A549 (cell line): ENCODE results near the gene EIF2B5. TPM values are rescaled to one million over a fixed set of nuclear protein-coding genes. Genes with fewer than 3 reads are reported as not detected.

ENCODE experiments used
- ATAC-seq, 2 experiments: fragments of 200-7000 bp in 1 of 2; fragments of >200 bp in 1 of 2; cut with Nextera tagmentation in 1 of 2; cut with Tn5 transposase in 1 of 2; 3 replicates each; pipeline versions ENCODE4 v1.8.0 to v1.9.1; 2018 to 2020; ENCODE audit warnings: mild to moderate bottlenecking in 1 of 2, moderate library complexity in 1 of 2
- CTCF ChIA-PET: fragments of 300-600 bp; sonication (Branson Sonifier 250); formaldehyde crosslinking; extraction: SDS; loops from one replicate; lab custom pipeline; 2021; ENCODE audit warnings: antibody characterized with exemption, inconsistent platforms; lab: Yijun Ruan, JAX
- POLR2A ChIA-PET: fragments of 350-600 bp; formaldehyde crosslinking; extraction: SDS; loops from one replicate; lab custom pipeline; 2021; ENCODE audit warnings: antibody characterized with exemption, inconsistent platforms; lab: Yijun Ruan, JAX
- DNase-seq, 2 experiments: peaks; one replicate each; pipeline versions ENCODE4 v3.0.0 to v3.0.0-alpha.2; 2011 to 2016; ENCODE audit warnings: low read depth in 1 of 2, low spot score in 1 of 2
- FAIRE-seq: peaks from 2 replicates; lab custom pipeline; 2011; peaks lifted over from hg19 to GRCh38; lab: Jason Lieb, UNC
- H3K27ac ChIP-seq, 2 experiments: fragments of >200 bp; sonication (Bioruptor Twin); formaldehyde crosslinking; 3 replicates each; pipeline ENCODE4 v1.5.1; 2016 to 2017
- H3K4me1 ChIP-seq: fragments of >200 bp; sonication (Bioruptor Twin); formaldehyde crosslinking; 3 replicates; pipeline ENCODE4 v1.6.1; 2016
- H3K4me2 ChIP-seq: fragments of >200 bp; sonication (Bioruptor Twin); formaldehyde crosslinking; 3 replicates; pipeline ENCODE4 v1.6.1; 2016
- H3K4me3 ChIP-seq: fragments of >200 bp; sonication (Bioruptor Twin); formaldehyde crosslinking; 3 replicates; pipeline ENCODE4 v1.5.1; 2016
- H3K9me3 ChIP-seq: fragments of >200 bp; sonication (Bioruptor Twin); formaldehyde crosslinking; 3 replicates; pipeline ENCODE4 v1.6.1; 2016
- ATOH8 ChIP-seq: fragments of 250-450 bp; sonication (Bioruptor Pico); IDR thresholded peaks from 2 replicates; pipeline ENCODE4 v1.5.0; 2020; ENCODE audit warnings: low read depth, mild to moderate bottlenecking, moderate library complexity
- BCL3 ChIP-seq: fragments of >200 bp; sonication (Bioruptor Twin); formaldehyde crosslinking; IDR thresholded peaks from 3 replicates; pipeline ENCODE4 v1.6.1; 2016
- CTCF ChIP-seq: fragments of >200 bp; sonication (Bioruptor Twin); formaldehyde crosslinking; IDR thresholded peaks from 3 replicates; pipeline ENCODE4 v1.5.1; 2016
- EHF ChIP-seq: fragments of 250-450 bp; sonication (Bioruptor Pico); IDR thresholded peaks from 2 replicates; pipeline ENCODE4 v1.5.0; 2020; ENCODE audit warnings: mild to moderate bottlenecking
- FOSB ChIP-seq: fragments of 250-450 bp; sonication (Bioruptor Pico); IDR thresholded peaks from 2 replicates; pipeline ENCODE4 v1.5.0; 2020; ENCODE audit warnings: mild to moderate bottlenecking, moderate library complexity
- FOSL2 ChIP-seq, 2 experiments: fragments of 450-650 bp in 1 of 2; fragments of >200 bp in 1 of 2; sonication (Bioruptor Twin) in 1 of 2; formaldehyde crosslinking; IDR thresholded peaks; 2 replicates each; pipeline versions ENCODE4 v1.5.0 to v1.6.1; 2016 to 2020; ENCODE audit warnings: mild to moderate bottlenecking in 1 of 2, moderate library complexity in 1 of 2
- HDAC2 ChIP-seq: fragments of 200-600 bp; sonication (generic); IDR thresholded peaks from 2 replicates; pipeline ENCODE4 v1.6.1; 2016
- HES2 ChIP-seq: fragments of >200 bp; sonication (Bioruptor Twin); formaldehyde crosslinking; IDR thresholded peaks from 2 replicates; pipeline ENCODE4 v1.6.1; 2016
- HOXB13 ChIP-seq: fragments of 250-450 bp; sonication (Bioruptor Pico); IDR thresholded peaks from 2 replicates; pipeline ENCODE4 v1.5.0; 2020; ENCODE audit warnings: low read depth, mild to moderate bottlenecking, moderate library complexity
- JUN ChIP-seq, 2 experiments: fragments of >200 bp; sonication (Bioruptor Twin); formaldehyde crosslinking; IDR thresholded peaks; 2 replicates in 1 of 2; 3 replicates in 1 of 2; pipeline ENCODE4 v1.6.1; 2016 to 2017
- MAFK ChIP-seq: fragments of 450-650 bp; IDR thresholded peaks from 2 replicates; pipeline ENCODE4 v1.6.1; 2014; ENCODE audit not compliant: partially characterized antibody
- PHF8 ChIP-seq: fragments of 200-600 bp; sonication (generic); IDR thresholded peaks from 2 replicates; pipeline ENCODE4 v1.6.1; 2016; ENCODE audit warnings: low read depth, mild to moderate bottlenecking, antibody characterized with exemption, moderate library complexity, borderline replicate concordance
- POLR2A ChIP-seq: IDR thresholded peaks from 2 replicates; pipeline ENCODE4 v1.6.1; 2012; ENCODE audit warnings: mild to moderate bottlenecking, low read length
- POLR2AphosphoS2 ChIP-seq: conservative IDR thresholded peaks from 2 replicates; pipeline ENCODE4 v1.6.1; 2012; ENCODE audit warnings: low read length, improper control_type of control experiment, inconsistent platforms
- REST ChIP-seq: fragments of 200-600 bp; sonication (generic); IDR thresholded peaks from 2 replicates; pipeline ENCODE4 v1.6.1; 2016; ENCODE audit warnings: antibody characterized with exemption, mild to moderate bottlenecking, moderate library complexity
- SMC3 ChIP-seq: fragments of >200 bp; sonication (Bioruptor Twin); formaldehyde crosslinking; IDR thresholded peaks from 3 replicates; pipeline ENCODE4 v1.6.1; 2018; ENCODE audit warnings: inconsistent platforms
- SREBF2 ChIP-seq: fragments of 450-650 bp; IDR thresholded peaks from 2 replicates; pipeline ENCODE4 v1.6.1; 2014; ENCODE audit warnings: mild to moderate bottlenecking, moderate library complexity
- TFCP2L1 ChIP-seq: fragments of 250-450 bp; sonication (Bioruptor Pico); IDR thresholded peaks from 2 replicates; pipeline ENCODE4 v1.5.0; 2021; ENCODE audit warnings: mild to moderate bottlenecking
- USF2 ChIP-seq: fragments of 450-650 bp; IDR thresholded peaks from 2 replicates; pipeline ENCODE4 v1.6.1; 2014; ENCODE audit warnings: antibody characterized with exemption
- ZSCAN20 ChIP-seq: fragments of 250-450 bp; sonication (Bioruptor Pico); IDR thresholded peaks from 2 replicates; pipeline ENCODE4 v1.8.0; 2022; ENCODE audit warnings: mild to moderate bottlenecking, moderate library complexity
- WGBS: methylation state at CpG from one replicate; pipeline ENCODE4 v1.1.6; 2017; ENCODE audit errors: missing lambda C conversion rate; 5-methylcytosine and 5-hydroxymethylcytosine counted together
- polyA plus RNA-seq, 4 experiments: library from polyadenylated mRNA; depleted of rRNA in 3 of 4; stranded (reverse); fragments of >200 nt; fragmentation: RNase III in 1 of 4; extraction: RNeasy Plus Mini Kit Qiagen cat#74134 plus additional on column Dnase treatment in 1 of 4; gene quantifications; 2 replicates in 3 of 4; 3 replicates in 1 of 4; pipeline ENCODE4 v1.2.3, GENCODE V29; 2011 to 2017

The EIF2B5 gene
- polyA plus RNA-seq, 2 of the 4 experiments (the other 2 are of a cell fraction) = 32.1 to 32.7 TPM

GRCh38 chr3:184174284-184174645 is 39.1 kb downstream of the EIF2B5 start:
- WGBS = 24% methylated on average over 4 of the region's 4 CpGs
- FAIRE-seq = no peak
- Histone ChIP-seq H3K4me3 (no peak overlapping the region), H3K4me2 (peak overlapping the region; percentile 42; the same call in 2 of the 3 replicates), H3K9me3 (no peaks in the 10 kb centered on the region), H3K4me1 (peaks cover 15% of the 10 kb centered on the region), H3K27ac (no peak overlapping the region)
- ChIA-PET CTCF (interaction anchor here (1.0 kb wide), 1 partner anchor 19 kb away, joined by 3 read pairs; the partner anchor contains the start of gene DVL3), POLR2A (interaction anchor here (0.6 to 1.1 kb wide), 2 partner anchors 11 to 20 kb away, joined by 4 to 5 read pairs; partner anchors contain the start of gene ABCF3)
- TF ChIP-seq CTCF = no peak
- TF ChIP-seq ZSCAN20 (CRISPR knock-in tag) = no peak
- no peak for TF ChIP-seq SMC3
- no peak for TF ChIP-seq POLR2AphosphoS2
- TF ChIP-seq EHF (CRISPR knock-in tag) = no peak
- TF ChIP-seq MAFK = no peak
- TF ChIP-seq FOSB (CRISPR knock-in tag) = no peak
- no peak for TF ChIP-seq USF2
- no peak for TF ChIP-seq ATOH8 (CRISPR knock-in tag)
- no peak for TF ChIP-seq PHF8
- no peak for TF ChIP-seq SREBF2
- TF ChIP-seq HDAC2 = no peak
- no peak for TF ChIP-seq FOSL2 (IDR thresholded peaks at IDR 0.05)
- no peak for TF ChIP-seq FOSL2 (CRISPR knock-in tag; IDR thresholded peaks at IDR 0.05)
- TF ChIP-seq BCL3 = no peak
- no peak for DNase-seq
- ATAC-seq = no peak

- DNase-seq (peak; percentile 84 to 98), FAIRE-seq (no peak), ATAC-seq (peak; percentile 84 to 87)
- Histone ChIP-seq H3K9me3 (no peaks in the 10 kb centered on the region), H3K4me1 (peaks cover 15% of the 10 kb centered on the region), H3K27ac (peak within 1 kb of the TSS; percentile 95 to 99), H3K4me3 (peak within 1 kb of the TSS; percentile 91), H3K4me2 (peak within 1 kb of the TSS; percentile 92)
- POLR2A ChIA-PET = interaction anchor here (0.5 to 1.1 kb wide), 3 partner anchors 11 to 45 kb away, joined by 4 to 5 read pairs (median 4); partner anchors contain the start of gene ABCF3
- CTCF ChIA-PET = interaction anchor here (1.0 kb wide), 1 partner anchor 19 kb away, joined by 3 read pairs; the partner anchor contains the start of gene DVL3
- 2% methylated on average over 19 of the region's 73 CpGs for WGBS
- TF ChIP-seq TFCP2L1 (CRISPR knock-in tag) = no peak
- no peak for TF ChIP-seq HES2
- TF ChIP-seq HOXB13 (CRISPR knock-in tag) = no peak
- 0 out of 3 replicates have a peak, but pooled peaks have one; percentile 27 for TF ChIP-seq BCL3
- peak; percentile 33 to 62; a peak in 1 of 5 replicates for TF ChIP-seq JUN (IDR thresholded peaks at IDR 0.05)
- no peak for TF ChIP-seq POLR2AphosphoS2
- TF ChIP-seq POLR2A = peak; percentile 73
- TF ChIP-seq REST = no peak
Measured at GRCh38 chr3:184174646-184175492, 39.7 kb downstream of the EIF2B5 start, which contains the start of gene AP2M1. TSS of gene AP2M1 (plus strand) at chr3:184174855. CDS start at chr3:184176994, 2,139 bp downstream.
